Ishikawa (cell line): Measurements from ENCODE around the gene DYNLT4.

Experiments used
- CEBPB ChIP-seq: IDR thresholded peaks from 2 replicates; pipeline ENCODE4 v1.6.1; 2012
- CREB1 ChIP-seq: IDR thresholded peaks from 2 replicates; pipeline ENCODE4 v1.6.1; 2012; ENCODE audit warnings: low read depth
- EGR1 ChIP-seq: IDR thresholded peaks from 2 replicates; pipeline ENCODE4 v1.6.1; 2012
- EP300 ChIP-seq: IDR thresholded peaks from 2 replicates; pipeline ENCODE4 v1.6.1; 2012; ENCODE audit warnings: borderline replicate concordance
- FOXM1 ChIP-seq: IDR thresholded peaks from 2 replicates; pipeline ENCODE4 v1.6.1; 2012; ENCODE audit warnings: low read depth, borderline replicate concordance
- NFIC ChIP-seq: IDR thresholded peaks from 2 replicates; pipeline ENCODE4 v1.6.1; 2012
- RAD21 ChIP-seq: IDR thresholded peaks from 2 replicates; pipeline ENCODE4 v1.6.1; 2012; ENCODE audit warnings: low read depth
- TAF1 ChIP-seq: IDR thresholded peaks from 2 replicates; pipeline ENCODE4 v1.6.1; 2012; ENCODE audit warnings: low read depth, mild to moderate bottlenecking
- TCF12 ChIP-seq: IDR thresholded peaks from 2 replicates; pipeline ENCODE4 v1.6.1; 2012; ENCODE audit warnings: low read depth
- TEAD4 ChIP-seq: IDR thresholded peaks from 2 replicates; pipeline ENCODE4 v1.6.1; 2012
- YY1 ChIP-seq: IDR thresholded peaks from 2 replicates; pipeline ENCODE4 v1.6.1; 2012; ENCODE audit warnings: low read depth
- ZBTB7A ChIP-seq: IDR thresholded peaks from 2 replicates; pipeline ENCODE4 v1.6.1; 2012; ENCODE audit warnings: low read depth
- TF ChIP-seq, protein P1 (sequence below): IDR thresholded peaks from 2 replicates; pipeline ENCODE4 v1.6.1; 2012
- TF ChIP-seq, protein P2 (sequence below): IDR thresholded peaks from 2 replicates; pipeline ENCODE4 v1.6.1; 2012
- TF ChIP-seq, protein P3 (sequence below): IDR thresholded peaks from 2 replicates; pipeline ENCODE4 v1.6.1; 2012; ENCODE audit warnings: low read depth, mild to moderate bottlenecking

Gene DYNLT4

DNA sequence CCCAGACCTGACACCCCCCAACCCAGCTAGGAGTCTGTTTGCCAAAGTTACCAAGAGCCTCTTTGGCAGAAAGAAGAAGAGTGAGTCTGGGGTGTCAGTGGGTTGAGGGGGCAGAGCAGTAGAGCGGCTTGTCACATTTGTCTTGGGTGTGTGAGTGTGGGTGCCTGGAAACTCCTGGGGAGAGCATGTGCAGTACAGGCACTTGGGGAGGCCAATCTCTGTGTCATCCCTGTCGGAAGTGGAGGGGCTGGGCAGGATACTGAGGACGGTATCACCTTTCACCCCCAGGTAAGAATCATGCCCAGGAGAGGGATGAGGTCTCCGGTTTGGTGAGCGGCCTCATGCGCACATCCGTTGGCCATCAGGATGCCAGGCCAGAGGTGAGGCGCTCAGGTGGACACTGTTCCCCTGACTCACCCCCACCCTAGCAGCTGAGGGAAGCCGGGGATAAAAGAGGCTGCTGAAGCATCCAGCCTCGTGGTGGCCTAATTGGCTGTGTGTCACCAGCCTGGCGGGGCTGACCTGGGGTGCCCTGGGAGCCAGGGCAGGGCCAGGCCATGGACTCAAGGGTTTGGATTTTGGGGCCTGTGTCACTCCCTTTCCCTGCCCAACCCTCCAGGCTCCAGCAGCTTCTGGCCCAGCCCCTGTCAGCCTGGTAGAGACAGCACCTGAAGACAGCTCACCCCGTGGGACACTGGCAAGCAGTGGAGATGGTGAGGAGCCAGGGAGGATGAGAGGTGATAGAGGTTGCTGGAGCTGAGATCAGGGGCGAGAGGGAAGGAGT lies 3.6 kb downstream of the DYNLT4 start:
- TF ChIP-seq, protein P1, sequence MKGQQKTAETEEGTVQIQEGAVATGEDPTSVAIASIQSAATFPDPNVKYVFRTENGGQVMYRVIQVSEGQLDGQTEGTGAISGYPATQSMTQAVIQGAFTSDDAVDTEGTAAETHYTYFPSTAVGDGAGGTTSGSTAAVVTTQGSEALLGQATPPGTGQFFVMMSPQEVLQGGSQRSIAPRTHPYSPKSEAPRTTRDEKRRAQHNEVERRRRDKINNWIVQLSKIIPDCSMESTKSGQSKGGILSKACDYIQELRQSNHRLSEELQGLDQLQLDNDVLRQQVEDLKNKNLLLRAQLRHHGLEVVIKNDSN = no peak
- TF ChIP-seq YY1 (no peak), TAF1 (no peak), EP300 (no peak), FOXM1 (no peak), TEAD4 (no peak)
- TF ChIP-seq, protein P2, sequence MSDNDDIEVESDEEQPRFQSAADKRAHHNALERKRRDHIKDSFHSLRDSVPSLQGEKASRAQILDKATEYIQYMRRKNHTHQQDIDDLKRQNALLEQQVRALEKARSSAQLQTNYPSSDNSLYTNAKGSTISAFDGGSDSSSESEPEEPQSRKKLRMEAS = no peak
- TF ChIP-seq, protein P3, sequence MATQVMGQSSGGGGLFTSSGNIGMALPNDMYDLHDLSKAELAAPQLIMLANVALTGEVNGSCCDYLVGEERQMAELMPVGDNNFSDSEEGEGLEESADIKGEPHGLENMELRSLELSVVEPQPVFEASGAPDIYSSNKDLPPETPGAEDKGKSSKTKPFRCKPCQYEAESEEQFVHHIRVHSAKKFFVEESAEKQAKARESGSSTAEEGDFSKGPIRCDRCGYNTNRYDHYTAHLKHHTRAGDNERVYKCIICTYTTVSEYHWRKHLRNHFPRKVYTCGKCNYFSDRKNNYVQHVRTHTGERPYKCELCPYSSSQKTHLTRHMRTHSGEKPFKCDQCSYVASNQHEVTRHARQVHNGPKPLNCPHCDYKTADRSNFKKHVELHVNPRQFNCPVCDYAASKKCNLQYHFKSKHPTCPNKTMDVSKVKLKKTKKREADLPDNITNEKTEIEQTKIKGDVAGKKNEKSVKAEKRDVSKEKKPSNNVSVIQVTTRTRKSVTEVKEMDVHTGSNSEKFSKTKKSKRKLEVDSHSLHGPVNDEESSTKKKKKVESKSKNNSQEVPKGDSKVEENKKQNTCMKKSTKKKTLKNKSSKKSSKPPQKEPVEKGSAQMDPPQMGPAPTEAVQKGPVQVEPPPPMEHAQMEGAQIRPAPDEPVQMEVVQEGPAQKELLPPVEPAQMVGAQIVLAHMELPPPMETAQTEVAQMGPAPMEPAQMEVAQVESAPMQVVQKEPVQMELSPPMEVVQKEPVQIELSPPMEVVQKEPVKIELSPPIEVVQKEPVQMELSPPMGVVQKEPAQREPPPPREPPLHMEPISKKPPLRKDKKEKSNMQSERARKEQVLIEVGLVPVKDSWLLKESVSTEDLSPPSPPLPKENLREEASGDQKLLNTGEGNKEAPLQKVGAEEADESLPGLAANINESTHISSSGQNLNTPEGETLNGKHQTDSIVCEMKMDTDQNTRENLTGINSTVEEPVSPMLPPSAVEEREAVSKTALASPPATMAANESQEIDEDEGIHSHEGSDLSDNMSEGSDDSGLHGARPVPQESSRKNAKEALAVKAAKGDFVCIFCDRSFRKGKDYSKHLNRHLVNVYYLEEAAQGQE = no peak

DNA sequence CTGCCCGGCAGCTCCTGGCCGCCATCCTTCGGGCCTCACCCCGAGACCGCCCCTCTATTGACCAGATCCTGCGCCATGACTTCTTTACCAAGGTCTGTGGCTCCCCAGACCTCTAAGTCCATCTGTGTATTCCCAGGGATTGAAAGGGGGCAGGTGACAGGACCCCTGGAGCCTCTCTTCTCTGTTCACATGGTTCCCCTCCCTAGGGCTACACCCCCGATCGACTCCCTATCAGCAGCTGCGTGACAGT lies 4.2 kb downstream of the DYNLT4 start:
- TF ChIP-seq YY1 (no peak), TCF12 (no peak), RAD21 (no peak), NFIC (no peak), CEBPB (no peak), ZBTB7A (no peak), TEAD4 (no peak), EGR1 (no peak), FOXM1 (no peak), EP300 (no peak), CREB1 (no peak), TAF1 (no peak)
- TF ChIP-seq, protein P2 = no peak
- TF ChIP-seq, protein P3 = no peak
- TF ChIP-seq, protein P1 = no peak

DNA sequence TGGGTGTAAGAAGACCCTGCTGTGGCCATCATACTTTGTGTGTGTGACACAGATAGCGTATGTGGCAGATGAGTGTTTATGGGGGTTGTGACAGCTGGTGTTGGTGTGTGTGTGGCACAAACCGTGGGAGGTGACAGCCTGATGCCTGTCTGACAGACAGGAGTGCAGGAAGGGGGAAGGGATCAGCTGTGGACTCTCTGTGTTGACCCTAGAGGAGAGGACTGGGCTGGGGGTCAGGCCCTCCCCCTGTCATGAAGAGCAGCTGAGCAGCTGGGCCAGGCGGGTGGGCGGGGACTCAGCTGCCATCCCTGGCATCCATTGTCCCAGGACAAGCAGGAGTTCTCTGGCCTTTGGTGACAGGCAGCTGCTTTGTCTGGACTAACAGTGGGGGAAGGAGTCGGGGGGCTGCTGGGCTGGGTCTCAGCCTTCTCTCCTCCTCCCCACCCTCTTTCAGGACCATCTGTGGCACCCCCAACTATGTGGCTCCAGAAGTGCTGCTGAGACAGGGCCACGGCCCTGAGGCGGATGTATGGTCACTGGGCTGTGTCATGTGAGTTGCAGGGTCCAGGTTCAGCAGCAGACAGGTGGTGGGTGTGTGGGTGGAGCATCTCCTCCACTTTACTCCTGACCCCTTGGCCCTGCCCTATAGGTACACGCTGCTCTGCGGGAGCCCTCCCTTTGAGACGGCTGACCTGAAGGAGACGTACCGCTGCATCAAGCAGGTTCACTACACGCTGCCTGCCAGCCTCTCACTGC lies 4.7 kb downstream of the DYNLT4 start:
- TF ChIP-seq EP300 = no peak
- TF ChIP-seq TEAD4 = no peak
- TF ChIP-seq TAF1 = no peak
- no peak for TF ChIP-seq YY1
- TF ChIP-seq CREB1 = no peak
- TF ChIP-seq, protein P3 = no peak
- TF ChIP-seq, protein P2 = no peak
- no peak for TF ChIP-seq TCF12
- no peak for TF ChIP-seq FOXM1
- TF ChIP-seq NFIC = no peak
- no peak for TF ChIP-seq ZBTB7A
- no peak for TF ChIP-seq RAD21
- no peak for TF ChIP-seq EGR1

DNA sequence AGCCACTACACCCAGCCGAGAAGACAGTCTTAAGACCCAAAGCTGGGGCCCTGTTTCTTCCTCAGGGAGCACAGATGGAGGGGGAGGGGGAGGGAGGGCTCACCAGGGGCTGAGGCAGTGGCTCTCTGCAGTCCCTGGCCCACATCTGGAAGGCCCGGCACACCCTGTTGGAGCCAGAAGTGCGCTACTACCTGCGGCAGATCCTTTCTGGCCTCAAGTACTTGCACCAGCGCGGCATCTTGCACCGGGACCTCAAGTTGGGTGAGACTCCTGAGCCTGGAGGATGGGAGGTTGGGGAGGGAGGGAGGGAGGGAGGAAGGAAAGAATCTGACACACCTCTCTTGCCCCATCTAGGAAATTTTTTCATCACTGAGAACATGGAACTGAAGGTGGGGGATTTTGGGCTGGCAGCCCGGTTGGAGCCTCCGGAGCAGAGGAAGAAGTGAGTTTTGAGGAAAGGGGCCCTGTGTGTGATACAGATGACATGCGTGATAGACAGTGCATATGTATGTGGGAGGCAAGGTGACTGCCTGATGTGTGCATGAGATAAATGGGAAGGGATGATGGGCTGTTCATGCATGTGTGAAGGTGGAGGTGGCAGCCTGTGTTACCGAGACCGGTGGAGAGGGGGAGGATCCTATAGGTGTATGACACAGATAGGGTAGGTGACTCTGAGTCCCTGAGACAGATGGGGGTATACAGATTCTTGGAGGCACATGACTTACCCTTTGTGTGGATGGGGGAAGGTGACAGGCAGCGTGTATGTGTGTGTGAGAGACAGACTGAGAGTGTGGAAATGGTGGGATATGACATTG lies 5.5 kb downstream of the DYNLT4 start:
- TF ChIP-seq CREB1 (no peak), ZBTB7A (no peak), TAF1 (no peak), FOXM1 (no peak), CEBPB (no peak), TCF12 (no peak), EGR1 (no peak)
- TF ChIP-seq, protein P2 = no peak
- TF ChIP-seq, protein P1 = no peak
